SIG-M5 treated with dmso at 0.1 percent for 504 hours (cell line): ENCODE data around the gene CHST13.

Experiments
- DNase-seq: peaks from one replicate; lab custom pipeline; 2025; ENCODE audit not compliant: unreplicated experiment; lab: John Stamatoyannopoulos, UW

CHST13 gene

DNA sequence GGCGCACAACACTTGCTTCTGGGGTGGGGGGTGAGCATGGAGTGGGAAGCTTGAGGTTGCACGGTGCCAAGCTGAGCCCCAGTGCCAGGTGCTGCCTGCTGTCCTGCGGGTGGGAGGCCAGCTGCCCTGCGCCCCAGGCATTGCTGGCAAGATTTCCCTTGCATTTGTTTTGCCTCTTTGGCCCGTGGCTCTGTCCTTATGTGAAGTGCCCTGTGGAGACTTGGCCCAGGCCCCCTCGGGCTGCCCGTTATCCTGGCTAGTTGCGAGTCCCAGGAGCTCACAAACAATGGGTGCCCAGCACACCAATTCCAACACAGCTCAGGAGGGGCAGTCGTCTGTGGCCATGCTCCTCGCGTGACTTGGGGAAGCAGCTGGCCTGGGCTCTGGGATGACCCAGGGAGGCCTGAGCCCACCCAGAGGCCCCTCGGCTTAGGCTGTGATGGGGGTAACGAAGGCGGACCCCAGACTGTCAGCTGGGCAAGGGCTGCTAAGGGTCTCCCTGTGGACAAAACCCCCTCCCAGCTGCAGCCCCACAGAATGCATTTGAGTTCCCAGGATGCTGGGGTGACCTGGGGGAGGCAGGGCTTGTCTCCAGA is 28.8 kb downstream of the CHST13 start:
- no peak for DNase-seq

DNA sequence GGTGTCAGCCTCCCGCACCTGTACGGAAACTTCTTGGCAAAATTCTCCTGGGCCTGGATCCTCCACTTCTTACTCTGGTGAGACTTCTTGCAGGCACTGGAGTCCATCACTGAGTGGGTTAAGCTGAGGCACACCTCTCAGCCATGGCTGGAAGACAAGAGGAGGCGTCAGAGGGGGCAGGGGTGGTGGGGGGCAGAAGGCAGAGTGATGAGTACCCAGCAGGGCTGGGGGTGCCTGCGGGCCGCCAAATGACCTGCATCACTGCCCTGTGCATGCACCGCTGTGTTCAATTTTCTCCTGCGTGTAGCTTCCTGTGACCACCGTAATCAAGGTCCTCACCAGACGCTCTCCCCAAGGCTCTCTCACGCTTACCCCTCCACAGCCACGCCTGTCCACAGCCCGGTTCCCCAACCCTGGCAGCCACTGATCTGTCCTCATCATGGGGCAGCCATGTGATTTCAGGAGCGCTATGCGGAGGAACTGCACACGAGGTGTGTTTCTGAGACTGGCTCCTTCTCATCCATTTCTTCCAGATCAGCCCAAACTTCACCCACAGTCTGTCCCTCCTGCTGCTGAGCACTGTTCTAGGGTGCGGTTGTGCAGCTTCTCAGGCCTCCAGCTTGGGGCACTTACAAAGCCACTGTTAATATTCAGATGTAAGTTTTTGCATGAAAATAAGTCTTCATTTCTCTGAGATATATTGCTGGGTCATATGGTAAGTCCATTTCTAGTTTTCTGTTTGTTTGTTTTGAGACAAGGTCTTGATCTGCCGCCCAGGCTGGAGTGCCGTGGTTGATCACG is 29.5 kb downstream of the CHST13 start:
- DNase-seq, result no peak

DNA sequence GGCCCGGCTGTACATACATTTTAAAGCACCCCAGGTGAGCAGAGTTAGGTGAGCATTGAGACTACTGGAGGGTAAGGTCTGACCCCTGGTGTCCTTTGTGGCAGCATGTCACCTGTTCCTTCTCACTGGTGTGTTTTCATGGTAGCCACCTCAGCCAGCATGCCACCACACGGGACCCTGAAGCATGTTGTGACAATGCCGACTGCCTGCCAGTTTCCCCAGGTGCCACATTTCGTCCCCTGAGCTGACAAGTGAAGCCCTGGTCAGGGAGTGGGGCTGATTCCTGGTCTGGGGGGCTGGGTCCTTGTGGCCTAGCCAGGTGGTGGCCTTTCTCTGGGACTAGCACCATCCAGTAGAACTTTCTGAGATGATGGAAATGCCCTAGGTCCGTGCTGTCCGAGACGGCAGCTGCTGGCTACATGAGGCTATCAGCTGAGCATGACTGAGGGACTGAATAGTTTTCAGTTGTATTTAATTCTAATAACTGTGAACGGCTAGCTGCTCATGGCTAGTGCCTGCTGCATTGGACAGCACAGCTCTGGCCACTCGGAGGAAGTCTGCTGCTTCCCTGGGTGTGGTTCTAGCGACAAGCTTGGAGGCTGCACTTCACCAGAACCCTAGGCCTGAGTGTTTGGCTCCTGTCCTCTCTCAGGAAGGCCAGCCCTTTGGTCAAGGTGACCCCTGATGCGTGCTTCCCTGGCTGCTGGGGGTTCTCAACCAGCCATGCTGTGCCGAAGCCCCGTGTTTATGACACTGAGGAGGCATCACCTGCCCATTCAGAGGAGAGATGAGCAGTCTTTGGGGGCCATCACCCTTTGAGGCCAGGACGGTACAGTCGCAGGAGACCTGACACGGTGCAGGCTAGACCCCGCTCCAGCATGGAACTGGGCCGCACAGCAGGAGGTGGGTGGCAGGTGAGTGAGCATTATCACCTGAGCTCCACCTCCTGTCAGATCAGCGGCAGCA is 30.9 kb downstream of the CHST13 start:
- no peak for DNase-seq

DNA sequence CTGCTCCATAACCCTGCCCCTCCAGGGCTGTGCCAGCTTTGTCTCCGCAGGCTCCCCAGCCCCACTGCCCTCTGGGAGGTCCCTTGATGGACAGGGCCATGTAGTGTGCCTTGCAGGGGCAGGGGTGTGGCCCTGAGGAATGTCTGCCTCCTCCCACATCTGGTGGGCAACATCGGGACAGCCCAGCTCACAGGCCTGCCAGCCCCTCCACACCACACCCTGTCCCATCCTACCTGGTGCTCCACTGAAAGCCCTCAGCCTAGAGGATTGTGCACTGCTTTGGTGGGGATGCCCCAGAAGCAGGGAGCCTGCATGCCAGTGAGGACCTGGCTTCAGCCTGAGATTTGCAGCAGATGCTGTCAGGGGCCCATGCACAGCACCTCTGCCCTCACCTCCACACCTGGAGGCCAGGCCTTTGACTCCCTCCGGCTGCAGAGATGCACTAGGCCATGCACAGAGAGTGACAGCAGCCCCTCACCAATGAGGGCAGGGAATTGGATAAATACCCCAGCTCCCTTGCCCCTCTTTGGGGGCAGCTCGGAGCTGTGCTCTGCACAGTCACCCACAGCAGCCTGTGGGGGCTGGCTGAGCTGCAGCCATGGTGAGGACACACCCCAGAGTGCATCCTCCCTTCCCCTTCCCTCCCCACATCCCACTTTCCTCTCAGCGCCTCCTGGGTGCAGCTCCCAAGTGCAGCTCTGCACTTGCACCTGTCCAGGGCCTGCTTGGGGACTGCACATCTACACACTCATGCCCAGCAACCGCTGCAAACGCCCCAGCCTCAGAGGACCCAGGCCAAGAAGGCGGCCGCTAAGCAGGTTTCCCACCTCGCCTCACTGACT is 32.1 kb downstream of the CHST13 start:
- no peak for DNase-seq

DNA sequence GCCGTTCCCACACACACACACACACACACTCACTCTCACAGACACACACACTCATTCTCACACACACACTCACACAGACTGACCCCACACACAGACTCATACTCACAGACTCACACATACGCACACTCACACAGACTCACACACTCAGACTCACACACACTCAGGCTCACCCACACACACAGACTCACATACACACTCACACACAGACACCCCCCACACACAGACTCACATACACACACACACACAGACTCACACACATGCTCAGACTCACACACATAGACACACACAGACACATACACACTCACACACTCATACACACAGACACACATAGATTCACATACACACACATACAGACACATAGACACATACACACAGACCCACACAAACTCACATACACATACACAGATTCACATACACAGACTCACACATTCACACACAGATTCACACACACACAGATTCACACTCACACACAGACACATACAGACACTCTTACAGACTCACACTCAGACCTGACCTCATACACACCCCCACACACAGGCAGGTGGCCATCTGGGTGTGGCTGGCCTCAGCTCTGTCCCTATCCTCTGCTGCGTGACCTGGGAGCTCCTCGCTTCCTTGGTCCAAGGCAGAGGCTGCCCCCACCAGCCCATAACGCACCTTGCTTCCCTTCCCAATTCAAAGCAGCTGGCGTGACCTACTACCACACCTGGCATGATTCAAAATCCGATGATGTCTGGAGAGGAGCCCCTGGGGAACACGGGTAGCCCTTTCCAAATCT is 32.9 kb downstream of the CHST13 start:
- DNase-seq, result no peak

DNA sequence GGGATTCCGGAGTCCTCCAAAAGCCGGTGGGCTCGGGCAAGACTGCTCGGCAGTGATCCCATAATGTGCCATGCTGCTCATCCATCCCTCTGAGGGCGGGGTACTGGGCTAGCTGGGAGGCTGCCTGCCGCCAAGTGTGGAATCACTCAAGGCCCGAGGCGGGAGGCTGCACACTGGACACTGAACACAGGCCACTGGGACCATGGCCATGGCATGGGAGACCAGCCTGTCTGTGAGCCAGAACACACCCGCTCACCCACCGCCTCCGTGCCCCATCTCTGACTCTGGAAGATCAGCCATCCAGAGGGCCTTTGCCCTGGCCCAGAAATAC is 33.4 kb downstream of the CHST13 start:
- DNase-seq, result no peak

DNA sequence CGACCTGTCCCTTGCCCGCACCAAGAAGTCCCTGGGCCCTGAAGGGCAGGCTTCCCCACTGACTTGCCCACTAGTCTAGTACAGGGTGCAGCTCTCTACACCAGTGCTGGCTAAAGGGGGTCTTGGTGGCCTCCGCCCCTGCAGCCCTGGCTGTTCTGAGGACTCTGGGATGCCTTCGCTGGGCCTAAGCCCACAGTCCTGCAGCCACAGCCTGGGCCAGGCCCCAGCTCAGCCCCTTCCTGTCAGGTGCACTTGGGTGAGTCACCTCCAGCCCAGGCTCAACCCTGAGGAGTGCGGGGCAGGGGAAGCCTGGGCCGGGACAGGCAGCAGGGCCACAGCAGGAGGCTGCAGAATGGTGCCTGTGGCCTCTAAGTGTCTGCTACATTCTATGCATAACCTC is 33.8 kb downstream of the CHST13 start:
- no peak for DNase-seq

DNA sequence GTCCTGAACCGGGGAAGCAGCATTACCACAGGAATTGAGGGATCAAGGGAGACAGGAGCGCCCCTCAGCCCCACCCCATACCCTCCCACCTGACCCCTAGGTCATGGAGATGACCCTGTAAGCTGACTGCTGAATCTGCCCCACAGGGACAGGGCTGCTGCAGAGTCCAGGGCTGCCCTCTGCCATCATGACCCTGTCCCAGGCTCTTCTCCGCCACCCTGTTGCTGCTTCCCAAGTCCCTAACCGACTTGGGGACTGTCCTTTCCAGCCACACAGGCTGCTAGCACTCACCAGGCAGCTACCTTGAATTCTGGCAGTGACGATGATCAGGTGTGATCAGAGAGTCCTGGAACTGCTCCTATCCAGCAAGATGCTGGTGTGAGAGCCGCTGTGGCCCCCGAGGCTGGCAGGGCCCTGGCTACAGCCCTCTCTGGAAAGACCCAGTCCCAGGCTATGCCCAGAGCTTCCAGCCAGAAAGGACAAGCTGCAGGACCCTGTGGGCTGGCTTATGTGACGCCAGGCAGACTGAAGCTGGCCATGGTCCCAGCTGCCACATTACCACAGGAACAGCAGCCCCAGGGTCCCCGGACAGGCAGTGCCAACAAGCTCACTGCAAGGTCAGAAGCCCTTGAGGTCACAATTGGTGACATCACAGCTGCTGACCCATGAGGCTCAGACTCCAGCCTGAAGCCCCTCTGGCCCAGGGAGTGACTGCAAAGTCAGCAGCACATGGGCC is 34.5 kb downstream of the CHST13 start, which contains the start of gene C3orf22:
TSS of gene C3orf22 (minus strand) at position 597 of the 736 bp plus-strand sequence. CDS start 5,542 bp downstream, outside the sequence.
- DNase-seq, result no peak

DNA sequence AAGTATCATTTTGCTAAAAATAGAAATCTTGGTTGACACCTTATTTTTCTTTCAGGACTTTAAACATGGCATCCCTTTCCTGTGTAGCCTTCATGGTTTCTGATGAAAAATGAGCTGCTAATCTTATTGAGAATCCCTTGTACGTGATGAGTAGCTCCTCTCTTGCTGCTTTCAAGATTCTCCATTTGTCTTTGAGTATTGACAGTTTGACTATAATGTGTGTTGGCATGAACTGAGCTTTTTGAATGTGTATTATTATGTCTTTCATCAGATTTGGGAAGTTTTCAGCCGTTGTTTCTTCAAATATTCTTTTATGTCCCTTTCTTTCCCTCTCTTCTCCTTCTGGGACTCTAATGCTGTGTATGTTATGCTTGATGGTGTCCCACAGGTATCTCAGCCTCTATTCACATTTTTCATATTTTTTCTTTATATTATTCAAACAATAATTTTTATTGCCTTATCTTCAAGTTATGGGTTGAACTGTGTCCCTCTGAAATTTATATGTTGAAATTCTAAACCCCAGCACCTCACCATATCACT is 38.9 kb downstream of the CHST13 start:
- no peak for DNase-seq

DNA sequence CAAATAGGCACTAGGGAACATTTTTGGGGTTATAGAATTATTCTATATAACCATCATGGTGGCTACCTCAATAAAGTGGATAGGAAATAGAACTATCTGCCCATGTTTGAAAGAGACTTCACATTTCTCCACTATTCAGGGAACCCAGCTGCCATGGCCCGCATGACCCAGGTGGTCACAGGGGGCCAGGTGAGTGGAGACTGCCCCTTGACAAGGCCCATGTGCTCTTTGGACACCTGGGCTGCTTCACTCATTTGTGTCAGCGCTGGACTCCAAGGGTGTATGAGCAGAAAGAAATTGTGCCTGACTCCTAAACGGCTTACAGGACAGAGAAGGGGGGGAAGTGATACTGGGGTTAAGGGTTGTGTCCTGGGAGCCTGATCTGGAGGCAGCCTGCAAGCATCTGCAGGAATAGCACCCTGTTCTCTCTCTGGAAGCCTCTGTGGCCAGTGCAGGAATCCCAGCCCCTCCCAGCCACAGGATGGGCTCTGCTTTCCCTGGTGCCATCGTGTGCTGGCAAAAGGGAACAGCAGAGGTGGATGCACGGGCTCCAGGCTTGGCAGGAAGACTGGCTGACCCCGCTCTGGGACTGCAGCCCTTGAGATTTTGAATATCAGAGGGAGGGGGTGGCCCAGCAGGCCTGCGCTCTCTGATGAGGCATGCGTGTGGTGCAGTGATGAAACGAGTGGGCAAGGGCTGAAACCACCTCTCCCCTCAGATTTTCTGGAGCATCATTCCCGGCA is 43.9 kb downstream of the CHST13 start:
- no peak for DNase-seq

DNA sequence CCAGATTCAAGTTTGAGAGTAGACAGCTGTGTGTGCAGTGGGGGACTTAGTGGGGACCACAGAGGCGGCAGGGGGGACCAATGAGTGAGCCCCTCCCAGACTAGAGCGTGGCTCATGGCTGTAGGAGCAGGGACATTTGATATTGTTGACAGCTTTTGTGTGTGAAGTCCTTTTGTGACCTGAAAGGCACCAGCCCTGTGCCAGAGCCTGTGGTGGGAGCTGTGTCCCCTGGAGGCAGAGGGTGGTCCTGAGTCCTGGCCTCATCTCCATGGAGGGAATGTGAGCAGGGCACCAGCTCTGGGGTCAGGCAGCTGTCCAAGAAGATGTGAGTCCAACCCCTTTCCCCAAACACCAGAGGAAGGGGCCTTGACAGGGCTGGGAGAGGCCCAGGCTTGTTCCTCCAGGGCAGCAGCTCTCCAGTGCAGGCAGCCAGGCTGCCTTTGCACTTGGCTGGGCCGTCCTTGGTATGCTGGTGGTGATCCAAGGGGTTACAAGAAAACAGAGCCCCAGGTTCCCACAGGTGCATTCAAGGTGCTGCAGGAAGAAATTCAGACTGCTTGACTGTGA is 44.9 kb downstream of the CHST13 start:
- DNase-seq, result no peak

DNA sequence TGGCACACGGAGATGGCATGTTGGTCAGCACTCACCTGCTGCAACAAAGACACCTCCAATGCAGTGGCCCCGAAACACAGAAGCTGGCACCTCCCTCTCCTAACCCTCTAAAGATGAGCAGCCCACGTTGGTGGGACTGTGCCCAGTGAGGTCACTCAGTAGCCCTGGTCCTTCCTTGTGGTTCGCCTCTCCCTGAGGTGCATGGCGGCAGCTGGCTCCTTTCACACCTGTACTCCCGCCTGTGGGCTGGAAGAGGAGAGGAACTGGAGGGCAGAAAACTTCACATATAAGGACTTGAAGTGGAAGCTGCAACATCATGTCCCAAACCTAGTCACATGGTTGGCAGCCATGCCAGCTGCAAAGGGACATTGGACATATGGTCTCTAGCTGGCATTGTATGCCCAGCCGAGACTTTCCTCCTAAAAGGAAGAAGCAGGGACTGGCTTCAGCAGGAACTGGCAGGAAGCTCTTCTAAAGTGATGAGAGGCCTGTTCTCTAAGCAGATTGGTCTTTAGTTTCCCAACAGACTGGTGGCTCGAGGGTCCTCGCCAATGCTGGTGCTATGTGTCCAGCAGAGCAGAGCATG is 45.5 kb downstream of the CHST13 start:
- no peak for DNase-seq

DNA sequence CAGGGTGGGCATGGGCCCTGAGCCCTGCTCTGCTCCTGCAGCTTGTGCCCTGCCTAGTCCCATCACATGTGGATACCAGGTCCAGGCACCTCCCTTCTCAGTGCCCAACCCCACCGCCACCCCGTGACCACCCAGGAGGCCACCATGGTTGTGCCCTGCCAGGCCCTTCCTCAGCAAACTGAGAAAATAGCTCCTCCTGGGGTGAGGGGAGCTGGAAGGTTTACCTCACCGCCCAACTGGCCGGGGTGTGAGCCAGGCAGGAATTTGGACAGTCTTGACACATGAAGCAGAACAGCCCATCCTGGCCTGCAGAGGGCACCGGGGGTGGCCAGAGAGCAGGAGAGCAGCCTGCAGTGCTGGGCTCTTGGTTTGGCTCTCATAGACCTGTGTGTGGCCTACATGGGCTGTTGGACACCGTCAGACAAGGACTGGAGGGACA is 46.2 kb downstream of the CHST13 start:
- no peak for DNase-seq

DNA sequence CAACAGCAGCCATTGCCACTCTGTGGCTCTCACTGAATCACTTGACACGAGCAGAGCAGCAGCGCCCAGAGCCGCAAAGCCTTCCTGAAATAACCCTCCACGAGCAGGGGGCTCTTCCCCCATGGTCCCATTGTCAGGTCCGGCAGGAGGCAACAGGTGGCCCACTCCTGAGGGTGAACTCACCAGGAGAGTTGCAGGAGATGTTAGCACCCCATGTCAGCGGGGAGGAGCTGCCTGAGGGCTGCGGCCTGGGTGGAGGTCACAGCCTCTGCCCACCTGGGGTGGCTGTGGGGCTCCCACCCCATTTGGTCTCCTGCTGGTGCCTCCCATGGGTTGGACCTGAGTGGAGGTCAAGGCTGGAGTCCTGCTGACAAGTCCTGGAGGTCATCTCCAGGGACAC is 47.1 kb downstream of the CHST13 start:
- DNase-seq, result no peak

DNA sequence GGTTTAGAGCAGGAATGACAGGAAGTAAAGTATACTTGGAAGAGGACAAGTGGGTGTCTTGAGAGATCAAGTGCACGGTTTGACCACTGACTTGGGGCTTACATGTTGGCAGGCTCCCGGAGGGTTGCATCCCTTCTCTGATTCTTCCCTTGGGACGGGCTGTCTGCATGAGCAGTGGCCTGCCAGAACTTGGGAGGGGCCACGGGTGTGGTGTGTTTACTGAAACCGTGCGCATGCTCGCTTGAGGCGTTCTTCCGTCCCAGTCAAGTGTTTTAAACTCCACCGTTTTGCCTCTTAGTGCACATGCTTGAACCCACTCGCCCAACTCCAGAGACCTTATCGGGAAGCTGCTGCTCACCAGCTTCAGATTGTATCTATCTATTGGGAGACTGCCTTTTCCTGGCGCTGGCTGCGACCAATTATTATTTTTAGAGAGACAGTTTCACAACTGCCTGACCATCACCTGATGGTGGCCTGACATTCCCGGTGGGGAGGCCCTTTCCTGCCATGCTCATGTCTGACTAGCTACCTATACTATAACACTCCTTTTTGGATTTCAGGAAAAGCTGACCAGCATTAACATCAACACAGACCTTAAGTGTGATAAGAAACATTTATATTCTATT is 49.6 kb downstream of the CHST13 start:
- no peak for DNase-seq

DNA sequence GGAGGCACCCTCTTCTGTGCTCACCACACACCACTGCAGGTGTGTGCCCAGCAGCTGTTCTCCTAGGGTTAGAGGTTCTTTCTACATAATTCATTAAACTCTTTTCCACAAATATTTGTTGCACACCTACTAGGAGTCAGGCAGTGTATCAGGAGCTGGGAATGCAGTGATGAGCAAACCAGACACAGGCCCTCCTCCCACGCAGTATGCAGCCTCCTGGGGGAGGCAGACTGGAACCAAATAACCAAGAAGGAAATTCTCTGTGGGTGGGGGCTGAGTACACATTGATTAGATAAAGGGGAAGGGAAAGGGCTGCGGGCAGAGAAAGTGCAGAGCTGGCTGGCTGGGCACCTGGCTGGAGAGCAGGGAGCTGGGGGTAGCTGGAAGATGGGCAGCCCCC is 53.3 kb downstream of the CHST13 start:
- no peak for DNase-seq

DNA sequence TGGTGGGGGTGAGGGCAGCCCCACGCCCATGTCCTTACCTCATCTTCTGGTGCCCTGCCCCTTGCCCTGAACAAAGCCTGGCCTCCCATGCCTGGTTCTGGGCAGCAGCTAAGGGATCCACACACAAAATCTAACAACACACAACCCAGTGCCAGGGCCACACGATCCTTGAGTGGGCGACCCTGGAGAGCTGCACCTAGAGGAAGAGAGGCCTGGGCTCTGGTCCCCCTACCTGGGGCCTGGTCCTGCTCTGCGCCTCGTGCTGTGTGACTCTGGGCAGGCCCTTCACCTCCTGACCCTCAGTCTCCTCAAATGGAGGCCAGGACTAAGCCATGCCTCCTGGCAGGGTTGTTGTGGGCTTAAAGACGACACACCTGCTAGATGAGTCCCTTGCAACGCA is 54.7 kb downstream of the CHST13 start:
- no peak for DNase-seq
